ENCODE data around the gene LIM2. TPM values are rescaled to one million over a fixed set of nuclear protein-coding genes. Genes with fewer than 3 reads are reported as not detected.

Gene LIM2
- total RNA-seq, 1 donor from 2014 or later = not detected

GRCh38 chr19:51356159-51356801, 31.5 kb downstream of the LIM2 start:
- TF ChIP-seq, protein P1, sequence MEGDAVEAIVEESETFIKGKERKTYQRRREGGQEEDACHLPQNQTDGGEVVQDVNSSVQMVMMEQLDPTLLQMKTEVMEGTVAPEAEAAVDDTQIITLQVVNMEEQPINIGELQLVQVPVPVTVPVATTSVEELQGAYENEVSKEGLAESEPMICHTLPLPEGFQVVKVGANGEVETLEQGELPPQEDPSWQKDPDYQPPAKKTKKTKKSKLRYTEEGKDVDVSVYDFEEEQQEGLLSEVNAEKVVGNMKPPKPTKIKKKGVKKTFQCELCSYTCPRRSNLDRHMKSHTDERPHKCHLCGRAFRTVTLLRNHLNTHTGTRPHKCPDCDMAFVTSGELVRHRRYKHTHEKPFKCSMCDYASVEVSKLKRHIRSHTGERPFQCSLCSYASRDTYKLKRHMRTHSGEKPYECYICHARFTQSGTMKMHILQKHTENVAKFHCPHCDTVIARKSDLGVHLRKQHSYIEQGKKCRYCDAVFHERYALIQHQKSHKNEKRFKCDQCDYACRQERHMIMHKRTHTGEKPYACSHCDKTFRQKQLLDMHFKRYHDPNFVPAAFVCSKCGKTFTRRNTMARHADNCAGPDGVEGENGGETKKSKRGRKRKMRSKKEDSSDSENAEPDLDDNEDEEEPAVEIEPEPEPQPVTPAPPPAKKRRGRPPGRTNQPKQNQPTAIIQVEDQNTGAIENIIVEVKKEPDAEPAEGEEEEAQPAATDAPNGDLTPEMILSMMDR (IDR thresholded peaks at IDR 0.05; ENCODE audit: unreplicated experiment) = no peak
- no peaks in the 10 kb centered on the region for H3K27me3 Mint-ChIP-seq (ENCODE audit: low read depth)
- H3K9me3 Mint-ChIP-seq = no peaks in the 10 kb centered on the region
- peaks cover 23% of the 10 kb centered on the region for H3K4me1 Mint-ChIP-seq
- H3K27ac Mint-ChIP-seq = no peak overlapping the region
- no peak overlapping the region for H3K4me3 Mint-ChIP-seq
- no peak for DNase-seq (ENCODE audit: low spot score in 2 of 2, unreplicated experiment in 2 of 2)
- H3K36me3 Mint-ChIP-seq = peaks cover 10% of the 10 kb centered on the region

DNA sequence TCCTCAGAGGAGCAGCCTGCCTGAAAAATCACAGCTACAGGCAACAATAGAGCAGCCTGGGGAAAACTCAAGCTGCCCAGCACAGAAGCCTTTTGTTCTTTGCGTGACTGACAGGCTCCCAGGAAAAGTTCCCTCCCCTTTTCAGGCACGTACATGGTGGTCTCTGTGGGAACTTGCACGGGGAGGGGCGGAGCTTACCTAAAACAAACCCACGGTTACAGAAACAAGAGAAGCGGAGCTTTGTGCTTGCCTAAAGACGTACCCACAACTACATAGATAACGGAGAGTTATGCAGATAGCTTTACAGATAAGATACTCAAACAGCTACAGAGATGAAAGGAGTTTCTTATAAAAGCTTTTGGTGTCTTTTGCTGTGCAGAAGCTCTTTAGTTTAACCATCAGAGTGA, 33.0 kb downstream of the LIM2 start:
- H3K36me3 Mint-ChIP-seq = peaks cover 17% of the 10 kb centered on the region
- H3K4me1 Mint-ChIP-seq = peaks cover 23% of the 10 kb centered on the region
- DNase-seq (ENCODE audit: low spot score in 2 of 2, unreplicated experiment in 2 of 2) = peak; percentile 52 to 72
- H3K4me3 Mint-ChIP-seq = peak overlapping the region; percentile 42
- H3K9me3 Mint-ChIP-seq = no peaks in the 10 kb centered on the region
- no peaks in the 10 kb centered on the region for H3K27me3 Mint-ChIP-seq (ENCODE audit: low read depth)
- TF ChIP-seq, protein P1 (IDR thresholded peaks at IDR 0.05; ENCODE audit: unreplicated experiment) = no peak
- peak overlapping the region; percentile 90 for H3K27ac Mint-ChIP-seq

DNA sequence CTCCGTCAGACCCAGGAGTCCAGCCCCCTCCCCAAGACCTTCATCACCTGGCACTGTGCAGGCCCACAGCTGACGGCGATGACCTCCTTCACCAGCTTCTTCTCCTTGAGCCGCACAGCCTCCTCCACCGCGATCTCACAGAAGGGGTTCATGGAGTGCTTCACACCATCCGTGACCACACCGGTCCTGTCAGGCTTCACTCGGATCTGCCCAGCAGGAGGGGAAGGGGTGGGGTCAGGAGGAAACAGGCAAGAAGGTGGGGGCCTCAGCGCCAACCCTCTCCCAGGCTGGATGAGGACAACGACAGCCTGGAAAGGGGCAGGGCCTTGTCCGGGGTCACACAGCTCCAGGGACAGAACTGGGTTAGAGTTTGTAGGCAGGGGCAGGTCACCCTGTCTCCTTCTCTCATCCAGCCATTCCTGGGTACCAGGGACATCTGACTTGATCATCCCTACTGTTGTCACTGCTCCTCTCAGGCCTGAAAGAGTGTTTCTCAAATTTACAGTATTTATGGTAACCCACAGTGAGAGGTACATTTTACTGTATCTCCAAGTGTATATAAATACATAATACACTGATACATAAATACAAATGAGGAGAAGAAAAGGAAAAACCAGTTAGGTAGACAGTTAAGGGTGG, 33.6 kb downstream of the LIM2 start:
- H3K4me3 Mint-ChIP-seq = peak overlapping the region; percentile 51
- H3K9me3 Mint-ChIP-seq = no peaks in the 10 kb centered on the region
- TF ChIP-seq, protein P1 (IDR thresholded peaks at IDR 0.05; ENCODE audit: unreplicated experiment) = no peak
- peaks cover 19% of the 10 kb centered on the region for H3K4me1 Mint-ChIP-seq
- H3K36me3 Mint-ChIP-seq = peaks cover 17% of the 10 kb centered on the region
- no peaks in the 10 kb centered on the region for H3K27me3 Mint-ChIP-seq (ENCODE audit: low read depth)
- no peak for DNase-seq (ENCODE audit: low spot score in 2 of 2, unreplicated experiment in 2 of 2)
- peak overlapping the region; percentile 90 for H3K27ac Mint-ChIP-seq

GRCh38 chr19:51352783-51353360, 34.9 kb downstream of the LIM2 start:
- Mint-ChIP-seq H3K9me3 (no peaks in the 10 kb centered on the region), H3K27me3 (ENCODE audit: low read depth) (no peaks in the 10 kb centered on the region), H3K4me3 (no peak overlapping the region), H3K36me3 (peaks cover 17% of the 10 kb centered on the region), H3K4me1 (peaks cover 16% of the 10 kb centered on the region), H3K27ac (no peak overlapping the region)
- DNase-seq (ENCODE audit: low spot score in 2 of 2, unreplicated experiment in 2 of 2) = no peak
- TF ChIP-seq, protein P1 (IDR thresholded peaks at IDR 0.05; ENCODE audit: unreplicated experiment) = no peak

DNA sequence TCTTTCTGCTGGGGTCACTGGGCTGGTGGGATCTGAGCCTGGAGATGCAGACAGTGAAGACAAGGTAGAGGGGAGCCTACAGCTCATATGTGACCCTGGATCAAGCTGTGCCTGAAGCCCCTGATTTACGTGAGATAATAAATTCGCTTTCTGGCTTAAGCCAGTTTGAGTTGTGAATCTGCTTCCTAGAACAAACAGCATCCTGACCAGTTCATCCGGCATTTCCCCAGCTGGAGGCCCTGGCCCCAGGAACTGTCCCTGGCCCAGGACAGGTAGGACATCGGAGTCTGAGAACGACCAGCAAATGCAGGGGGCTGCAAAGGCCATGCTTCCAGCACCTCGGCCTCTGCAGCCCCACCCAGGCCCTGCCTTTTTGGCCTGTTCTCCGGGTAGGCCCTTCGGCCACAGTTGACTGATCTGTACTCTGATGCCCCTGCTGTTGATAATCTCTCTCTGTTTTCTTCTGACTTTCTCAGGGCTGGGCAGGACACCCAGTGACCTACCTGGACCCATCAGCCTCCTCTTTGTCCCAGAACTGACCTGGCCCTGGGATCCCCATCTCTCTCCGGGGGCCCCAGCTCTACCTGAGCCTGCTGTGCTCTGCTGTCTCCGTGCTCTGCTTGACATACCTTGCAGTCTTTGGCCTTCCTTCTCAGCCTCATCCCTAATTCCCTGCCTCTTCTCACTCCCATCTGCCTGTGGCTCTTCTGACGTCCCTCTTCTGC, 36.3 kb downstream of the LIM2 start:
- Mint-ChIP-seq H3K36me3 (peaks cover 21% of the 10 kb centered on the region), H3K27ac (no peak overlapping the region), H3K9me3 (no peaks in the 10 kb centered on the region), H3K4me3 (no peak overlapping the region), H3K4me1 (peaks cover 16% of the 10 kb centered on the region), H3K27me3 (ENCODE audit: low read depth) (no peaks in the 10 kb centered on the region)
- DNase-seq (ENCODE audit: low spot score in 2 of 2, unreplicated experiment in 2 of 2) = no peak
- TF ChIP-seq, protein P1 (IDR thresholded peaks at IDR 0.05; ENCODE audit: unreplicated experiment) = no peak

Measured in mesothelial cell of epicardium (in vitro differentiated cells).